ENCODE data around the gene SH3RF1. TPM values are rescaled to one million over a fixed set of nuclear protein-coding genes. Genes with fewer than 3 reads are reported as not detected.

SH3RF1 gene
- total and polyA plus RNA-seq, 2 of the 8 experiments (the other 6 are each of a cell fraction or from before 2014, with no cell fraction given): 6.9 to 15.1 TPM

DNA sequence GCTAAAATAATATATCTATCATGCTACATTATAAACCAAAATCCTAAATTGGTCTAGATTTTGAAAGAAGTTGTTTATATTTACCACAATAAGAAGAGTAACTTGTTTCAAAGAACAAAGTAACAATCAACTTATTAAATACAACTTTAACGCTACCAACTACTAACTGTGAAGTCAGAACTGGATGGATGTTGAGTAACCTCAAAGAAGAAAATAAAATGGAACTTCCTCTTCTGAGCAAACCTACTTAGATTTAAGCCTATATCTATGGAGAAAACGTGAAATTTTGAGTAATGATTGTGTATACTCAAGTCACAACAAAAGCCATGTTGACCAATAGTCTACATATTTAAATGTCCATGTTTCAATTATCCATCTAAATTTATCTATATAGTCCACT is 25.7 kb downstream of the SH3RF1 start:
- H4K5ac ChIP-seq (ENCODE audit: insufficient read length, low read depth, low read length): no peak overlapping the region
- ChIA-PET CTCF (ENCODE audit: partially characterized antibody) (no interaction called here), POLR2A (ENCODE audit: partially characterized antibody) (no interaction called here)
- H2BK15ac ChIP-seq (ENCODE audit: low read length): no peak overlapping the region
- no peak overlapping the region for H2BK12ac ChIP-seq (ENCODE audit: low read depth, low read length)
- H3K18ac ChIP-seq (ENCODE audit: extremely low read depth, low read length): no peak overlapping the region
- TF ChIP-seq NRF1 (IDR thresholded peaks at IDR 0.05; ENCODE audit: low read depth, low read length) (no peak), CEBPB (IDR thresholded peaks at IDR 0.05; ENCODE audit: low read depth, low read length) (no peak), PHF8 (conservative IDR thresholded peaks at IDR 0.05; ENCODE audit: low read depth, low read length) (no peak), YY1 (IDR thresholded peaks at IDR 0.05; ENCODE audit: low read depth, low read length) (no peak), KDM1A (IDR thresholded peaks at IDR 0.05; ENCODE audit: borderline replicate concordance, low read length) (no peak), ATF2 (IDR thresholded peaks at IDR 0.05; ENCODE audit: low read length) (no peak), HDAC6 (IDR thresholded peaks at IDR 0.05; ENCODE audit: low read depth, low read length) (no peak)
- DNase-seq (ENCODE audit: low read depth in 1 of 2, low spot score in 2 of 2) (no peak), FAIRE-seq (no peak)
- H4K91ac ChIP-seq (replicated peaks; ENCODE audit: insufficient read length, low read length): no peak overlapping the region
- H3K4me3 ChIP-seq (ENCODE audit: extremely low read depth in 1 of 4, insufficient read depth in 2 of 4, low read depth in 3 of 4, low read length in 4 of 4): no peak overlapping the region
- H3K27me3 ChIP-seq (replicated peaks in 1 of 4; ENCODE audit: control insufficient read depth in 3 of 4, extremely low read depth in 1 of 4, insufficient read depth in 3 of 4, low read length in 3 of 4): no peaks in the 10 kb centered on the region
- H4K20me1 ChIP-seq (replicated peaks in 1 of 2; ENCODE audit: control insufficient read depth in 1 of 2, insufficient read depth in 2 of 2, low read length in 2 of 2): peaks cover 0 to 3% of the 10 kb centered on the region in 2 experiments
- no peak overlapping the region for H3K27ac ChIP-seq (ENCODE audit: low read depth, low read length)
- H3K9me3 ChIP-seq (ENCODE audit: insufficient read depth in 2 of 2, low read depth in 1 of 2, low read length in 1 of 2): no peaks in the 10 kb centered on the region
- H3K4ac ChIP-seq (replicated peaks; ENCODE audit: insufficient read length, low read depth, low read length): no peak overlapping the region
- H3K4me1 ChIP-seq (replicated peaks in 1 of 4; ENCODE audit: control insufficient read depth in 3 of 4, insufficient read depth in 4 of 4, low read length in 3 of 4): peaks cover 0 to 5% (median 4%) of the 10 kb centered on the region in 4 experiments; a peak in 3 of 7 replicates
- no peak overlapping the region for H3K4me2 ChIP-seq (ENCODE audit: insufficient read depth in 1 of 2, low read depth in 2 of 2, low read length in 2 of 2)
- no peak overlapping the region for H3K9ac ChIP-seq (replicated peaks in 1 of 4; ENCODE audit: extremely low read depth in 1 of 4, low read depth in 3 of 4, low read length in 3 of 4)
- no peak overlapping the region for H2AFZ ChIP-seq (ENCODE audit: low read length)
- H2BK20ac ChIP-seq (ENCODE audit: low read length): no peak overlapping the region
- H3K36me3 ChIP-seq (ENCODE audit: control insufficient read depth in 2 of 4, insufficient read depth in 4 of 4, low read length in 3 of 4): no peaks in the 10 kb centered on the region
- no peak overlapping the region for H2BK5ac ChIP-seq (ENCODE audit: low read depth, low read length)
- H3K79me2 ChIP-seq (ENCODE audit: control insufficient read depth in 1 of 2, insufficient read depth in 2 of 2, low read length in 2 of 2): peaks cover 6 to 66% of the 10 kb centered on the region in 2 experiments; a peak in 3 of 4 replicates
- WGBS, 2 experiments (ENCODE audit: extremely low coverage in 1 of 2, insufficient coverage in 1 of 2, insufficient read length in 1 of 2, insufficient replicate concordance in 2 of 2, low coverage in 1 of 2, low lambda C conversion rate in 2 of 2, missing lambda C conversion rate in 1 of 2): 92% methylated on average over 2 of the region's 2 CpGs; no CpG with 5 or more reads in 1 of the 2 experiments
- H3K79me1 ChIP-seq (ENCODE audit: low read depth, low read length): no peaks in the 10 kb centered on the region; the same call in 1 of the 2 replicates
- no peaks in the 10 kb centered on the region for H3K23me2 ChIP-seq (ENCODE audit: low read depth, low read length)
- no peak overlapping the region for H3K56ac ChIP-seq (replicated peaks; ENCODE audit: insufficient read length, low read depth, low read length)
- no peak overlapping the region for H2BK120ac ChIP-seq (replicated peaks; ENCODE audit: low read depth, low read length)
- H2AK5ac ChIP-seq (ENCODE audit: low read depth, low read length): no peak overlapping the region
- no peak overlapping the region for H4K8ac ChIP-seq (ENCODE audit: extremely low read depth, insufficient read depth, low read length)
- H3K23ac ChIP-seq (ENCODE audit: insufficient read length): no peak overlapping the region
- no peak overlapping the region for H3K14ac ChIP-seq (ENCODE audit: insufficient read length)
